PC-9 (cell line): ENCODE data around the gene NEO1. TPM values are rescaled to one million over a fixed set of nuclear protein-coding genes. Genes with fewer than 3 reads are reported as not detected.

Experiments used
- BruUV-seq: library from RNA; stranded (reverse); fragments of 400-500 nt; replicated peaks from 2 replicates; lab custom pipeline; 2021; lab: Mats Ljungman, UMichigan
- CTCF ChIA-PET: fragments of 300-600 bp; sonication (Branson Sonifier 250); formaldehyde crosslinking; loops from one replicate; lab custom pipeline; 2022; ENCODE audit warnings: antibody characterized with exemption; lab: Charles Lee
- POLR2A ChIA-PET: fragments of 300-600 bp; sonication (Branson Sonifier 250); formaldehyde crosslinking; loops from one replicate; lab custom pipeline; 2022; ENCODE audit warnings: antibody characterized with exemption; ENCODE audit not compliant: unreplicated experiment; lab: Charles Lee
- DNase-seq, 2 experiments: peaks; one replicate each; pipeline versions ENCODE4 v3.0.0 to v3.0.0-alpha.2; 2015 to 2022; ENCODE audit warnings: mixed read lengths in 1 of 2
- H2AFZ ChIP-seq: fragments of 200-600 bp; sonication (generic); 2 replicates; pipeline ENCODE4 v1.8.1; 2017; ENCODE audit warnings: antibody characterized with exemption
- H3F3A ChIP-seq: fragments of 200-600 bp; sonication (generic); 2 replicates; pipeline ENCODE4 v1.8.1; 2017; ENCODE audit warnings: antibody characterized with exemption, mild to moderate bottlenecking, low read depth; ENCODE audit not compliant: insufficient read depth
- H3K27ac ChIP-seq: fragments of 200-600 bp; sonication (generic); 2 replicates; pipeline ENCODE4 v1.6.1; 2016; ENCODE audit warnings: mixed run types
- H3K27me3 ChIP-seq: fragments of 200-600 bp; sonication (generic); 2 replicates; pipeline ENCODE4 v1.6.1; 2016; ENCODE audit warnings: low read depth, mixed run types; ENCODE audit not compliant: insufficient read depth
- H3K36me3 ChIP-seq: fragments of 200-600 bp; sonication (generic); 2 replicates; pipeline ENCODE4 v1.6.1; 2016; ENCODE audit warnings: low read depth, mixed run types
- H3K4me1 ChIP-seq: fragments of 200-600 bp; sonication (generic); replicated peaks from 2 replicates; pipeline ENCODE4 v1.6.1; 2016; ENCODE audit warnings: mixed run types; ENCODE audit not compliant: insufficient read depth
- H3K4me2 ChIP-seq: fragments of 200-600 bp; sonication (generic); 2 replicates; pipeline ENCODE4 v1.6.1; 2017; ENCODE audit warnings: mixed run types
- H3K4me3 ChIP-seq: fragments of 200-600 bp; sonication (generic); 2 replicates; pipeline ENCODE4 v1.6.1; 2016; ENCODE audit warnings: mixed run types
- H3K79me2 ChIP-seq: fragments of 200-600 bp; sonication (generic); 2 replicates; pipeline ENCODE4 v1.6.1; 2017; ENCODE audit warnings: low read depth, mixed run types
- H3K9me2 ChIP-seq: fragments of 200-600 bp; sonication (generic); 2 replicates; pipeline ENCODE4 v1.8.1; 2017; ENCODE audit warnings: mild to moderate bottlenecking; ENCODE audit not compliant: insufficient read depth
- H3K9me3 ChIP-seq: fragments of 200-600 bp; sonication (generic); 2 replicates; pipeline ENCODE4 v1.8.1; 2016; ENCODE audit warnings: low read depth; ENCODE audit not compliant: insufficient read depth
- H4K20me1 ChIP-seq: fragments of 200-600 bp; sonication (generic); 2 replicates; pipeline ENCODE4 v1.8.1; 2017; ENCODE audit not compliant: insufficient read depth
- CTCF ChIP-seq: fragments of 200-600 bp; sonication (generic); conservative IDR thresholded peaks from 2 replicates; pipeline ENCODE4 v1.6.1; 2017; ENCODE audit warnings: mixed run types, antibody characterized with exemption, mild to moderate bottlenecking, moderate library complexity
- EZH2 ChIP-seq: fragments of 200-600 bp; sonication (generic); IDR thresholded peaks from 2 replicates; pipeline ENCODE4 v1.8.0; 2017; ENCODE audit warnings: antibody characterized with exemption, low read depth
- intact Hi-C: fragments of 100-400 bp; cut with micrococcal nuclease; formaldehyde crosslinking; loops from one replicate; pipeline ENCODE4 v1.10.0; 2022; ENCODE audit not compliant: unreplicated experiment
- total RNA-seq: library from RNA; stranded (reverse); gene quantifications from 2 replicates; pipeline ENCODE4 v1.2.3, GENCODE V29; 2021

NEO1 gene
- total RNA-seq, 1 experiment from 2014 or later = 5.2 TPM

GRCh38 chr15:73047882-73048281 is 4.4 kb upstream of the NEO1 start:
- H3K27me3 ChIP-seq = peaks cover 35% of the 10 kb centered on the region
- no peaks in the 10 kb centered on the region for H3K36me3 ChIP-seq
- no peak overlapping the region for H3K4me3 ChIP-seq
- no peaks in the 10 kb centered on the region for H4K20me1 ChIP-seq
- DNase-seq = no peak
- no peak overlapping the region for H3K27ac ChIP-seq
- TF ChIP-seq EZH2 (no peak), CTCF (no peak)
- H3K79me2 ChIP-seq = no peaks in the 10 kb centered on the region
- H3K9me3 ChIP-seq = no peaks in the 10 kb centered on the region
- POLR2A ChIA-PET = no interaction called here
- 0 out of 2 replicates have a peak, but pooled peaks cover 4% of the 10 kb centered on the region for H3K4me1 ChIP-seq
- H2AFZ ChIP-seq = no peak overlapping the region
- BruUV-seq = no TSS peak
- H3K4me2 ChIP-seq = no peak overlapping the region
- H3F3A ChIP-seq = no peaks in the 10 kb centered on the region
- no peaks in the 10 kb centered on the region for H3K9me2 ChIP-seq
- intact Hi-C loops = no loop called here
- CTCF ChIA-PET = no interaction called here

- intact Hi-C loops = no loop called here
- Histone ChIP-seq H3K4me1 (0 out of 2 replicates have a peak, but pooled peaks cover 4% of the 10 kb centered on the region), H4K20me1 (no peaks in the 10 kb centered on the region), H3K36me3 (no peaks in the 10 kb centered on the region), H2AFZ (no peak overlapping the region), H3K79me2 (no peaks in the 10 kb centered on the region), H3K27ac (no peak overlapping the region), H3K9me3 (no peaks in the 10 kb centered on the region), H3K4me2 (no peak overlapping the region), H3K4me3 (no peak overlapping the region), H3K9me2 (no peaks in the 10 kb centered on the region), H3F3A (no peaks in the 10 kb centered on the region), H3K27me3 (peaks cover 34% of the 10 kb centered on the region)
- no peak for DNase-seq
- ChIA-PET CTCF (no interaction called here), POLR2A (no interaction called here)
- BruUV-seq = no TSS peak
- TF ChIP-seq EZH2 = no peak
- no peak for TF ChIP-seq CTCF
Measured at GRCh38 chr15:73048624-73049295, 3.5 kb upstream of the NEO1 start.

- ChIA-PET CTCF (no interaction called here), POLR2A (no interaction called here)
- H3K36me3 ChIP-seq = no peaks in the 10 kb centered on the region
- H3K4me1 ChIP-seq = 0 out of 2 replicates have a peak, but pooled peaks cover 4% of the 10 kb centered on the region
- H3K9me2 ChIP-seq = no peaks in the 10 kb centered on the region
- H3F3A ChIP-seq = no peaks in the 10 kb centered on the region
- intact Hi-C loops = no loop called here
- H3K27me3 ChIP-seq = peaks cover 34% of the 10 kb centered on the region
- no peak for DNase-seq
- no peak overlapping the region for H3K27ac ChIP-seq
- H2AFZ ChIP-seq = no peak overlapping the region
- H3K79me2 ChIP-seq = no peaks in the 10 kb centered on the region
- no peak overlapping the region for H3K4me3 ChIP-seq
- no peaks in the 10 kb centered on the region for H4K20me1 ChIP-seq
- TF ChIP-seq EZH2 (no peak), CTCF (no peak)
- no peaks in the 10 kb centered on the region for H3K9me3 ChIP-seq
- BruUV-seq = no TSS peak
- no peak overlapping the region for H3K4me2 ChIP-seq
Measured at GRCh38 chr15:73049564-73050215, 2.6 kb upstream of the NEO1 start.
